A549 treated with RU486 at 1 μM for 4 hours (cell line): Measurements from ENCODE around the gene SLC9A4. TPM values are rescaled to one million over a fixed set of nuclear protein-coding genes. Genes with fewer than 3 reads are reported as not detected.

Experiments
- total RNA-seq: library from RNA; stranded (reverse); fragments of 200-300 nt; extraction: Qiagen RNA extraction; gene quantifications from 5 replicates; pipeline ENCODE4 v1.2.3, GENCODE V29; 2022; ENCODE audit warnings: low read depth

Gene SLC9A4, protein sequence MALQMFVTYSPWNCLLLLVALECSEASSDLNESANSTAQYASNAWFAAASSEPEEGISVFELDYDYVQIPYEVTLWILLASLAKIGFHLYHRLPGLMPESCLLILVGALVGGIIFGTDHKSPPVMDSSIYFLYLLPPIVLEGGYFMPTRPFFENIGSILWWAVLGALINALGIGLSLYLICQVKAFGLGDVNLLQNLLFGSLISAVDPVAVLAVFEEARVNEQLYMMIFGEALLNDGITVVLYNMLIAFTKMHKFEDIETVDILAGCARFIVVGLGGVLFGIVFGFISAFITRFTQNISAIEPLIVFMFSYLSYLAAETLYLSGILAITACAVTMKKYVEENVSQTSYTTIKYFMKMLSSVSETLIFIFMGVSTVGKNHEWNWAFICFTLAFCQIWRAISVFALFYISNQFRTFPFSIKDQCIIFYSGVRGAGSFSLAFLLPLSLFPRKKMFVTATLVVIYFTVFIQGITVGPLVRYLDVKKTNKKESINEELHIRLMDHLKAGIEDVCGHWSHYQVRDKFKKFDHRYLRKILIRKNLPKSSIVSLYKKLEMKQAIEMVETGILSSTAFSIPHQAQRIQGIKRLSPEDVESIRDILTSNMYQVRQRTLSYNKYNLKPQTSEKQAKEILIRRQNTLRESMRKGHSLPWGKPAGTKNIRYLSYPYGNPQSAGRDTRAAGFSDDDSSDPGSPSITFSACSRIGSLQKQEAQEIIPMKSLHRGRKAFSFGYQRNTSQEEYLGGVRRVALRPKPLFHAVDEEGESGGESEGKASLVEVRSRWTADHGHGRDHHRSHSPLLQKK
- not detected in 5 replicates for total RNA-seq

DNA sequence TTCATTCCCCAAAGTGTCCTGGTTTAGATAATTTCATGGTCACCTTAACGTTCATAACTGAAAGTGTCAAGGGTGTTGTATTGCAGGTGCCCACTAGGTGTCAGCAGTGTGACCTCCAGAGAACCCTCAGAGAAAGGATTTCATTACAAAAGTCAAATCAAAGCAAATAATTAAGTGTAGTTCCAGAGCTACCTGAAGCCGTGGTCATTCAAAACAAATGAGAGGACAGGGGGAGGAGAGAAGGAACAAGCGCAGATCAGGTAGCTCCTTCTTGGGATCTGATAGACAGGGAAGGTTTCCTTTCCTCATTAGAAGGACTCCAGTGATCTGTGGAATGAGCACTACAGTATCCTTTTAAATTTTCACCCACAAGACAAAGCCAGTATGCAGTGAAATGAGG lies at the start of gene SLC9A4:
SLC9A4 (plus strand) TSS at position 207 of the 400 bp plus-strand sequence. CDS start 534 bp downstream, outside the sequence.

Other genes starting within 250 kb of the SLC9A4 start
- gene IL1RL1, start 161.7 kb upstream of the SLC9A4 start, total RNA-seq, result 0.90 to 1.2 TPM (median 1.0 TPM) in 5 replicates
- 0.48 to 1.3 TPM (median 1.1 TPM) in 5 replicates for gene IL18R1, start 117.4 kb upstream of the SLC9A4 start, total RNA-seq
- 0.05 TPM in 1 of 5 replicates, not detected in the others for gene IL18RAP, start 50.1 kb upstream of the SLC9A4 start, total RNA-seq
- gene SLC9A2, start 146.3 kb downstream of the SLC9A4 start, total RNA-seq, result 1.9 to 3.4 TPM (median 3.1 TPM) in 5 replicates